KMS-11 (cell line): ENCODE measurements around the gene FAAP100.

Experiments
- H2AFZ ChIP-seq: fragments of 200-600 bp; sonication (generic); 2 replicates; pipeline ENCODE4 v1.6.1; 2016; ENCODE audit warnings: antibody characterized with exemption, mixed run types, low read depth
- H3K27ac ChIP-seq: fragments of 200-600 bp; sonication (generic); 2 replicates; pipeline ENCODE4 v1.6.1; 2016; ENCODE audit warnings: mild to moderate bottlenecking, mixed run types
- H3K27me3 ChIP-seq: fragments of 200-600 bp; sonication (generic); 2 replicates; pipeline ENCODE4 v1.6.1; 2017; ENCODE audit warnings: mild to moderate bottlenecking, low read depth, mixed run types, moderate library complexity; ENCODE audit not compliant: insufficient read depth
- H3K36me3 ChIP-seq: fragments of 200-600 bp; sonication (generic); 2 replicates; pipeline ENCODE4 v1.6.1; 2017; ENCODE audit warnings: mild to moderate bottlenecking, mixed run types; ENCODE audit not compliant: insufficient read depth
- H3K4me1 ChIP-seq: fragments of 200-600 bp; sonication (generic); 2 replicates; pipeline ENCODE4 v1.6.1; 2016; ENCODE audit warnings: mild to moderate bottlenecking, low read depth, mixed run types; ENCODE audit not compliant: poor library complexity, severe bottlenecking
- H3K4me2 ChIP-seq: fragments of 200-600 bp; sonication (generic); 2 replicates; pipeline ENCODE4 v1.7.0; 2016; ENCODE audit warnings: mild to moderate bottlenecking, mixed run types
- H3K4me3 ChIP-seq: fragments of 200-600 bp; sonication (generic); IDR thresholded peaks from 2 replicates; pipeline ENCODE4 v1.6.1; 2017; ENCODE audit warnings: low read depth, low read length, mixed read lengths; ENCODE audit not compliant: insufficient read depth
- H3K79me2 ChIP-seq: fragments of 200-600 bp; sonication (generic); 2 replicates; pipeline ENCODE4 v1.6.1; 2016; ENCODE audit warnings: low read depth, mixed run types; ENCODE audit not compliant: insufficient read depth
- H3K9ac ChIP-seq: fragments of 200-600 bp; sonication (generic); 2 replicates; pipeline ENCODE4 v1.6.1; 2016; ENCODE audit warnings: mild to moderate bottlenecking, mixed run types
- H4K20me1 ChIP-seq: fragments of 200-600 bp; sonication (generic); 2 replicates; pipeline ENCODE4 v1.6.1; 2016; ENCODE audit warnings: mild to moderate bottlenecking, mixed run types; ENCODE audit not compliant: insufficient read depth
- CTCF ChIP-seq: fragments of 200-600 bp; sonication (generic); conservative IDR thresholded peaks from 2 replicates; pipeline ENCODE4 v1.6.1; 2017; ENCODE audit warnings: low read depth, mild to moderate bottlenecking, antibody characterized with exemption, low read length, moderate library complexity, mixed read lengths

Gene FAAP100

GRCh38 chr17:81535480-81536298 is 16.5 kb downstream of the FAAP100 start:
- H2AFZ ChIP-seq: no peak overlapping the region
- H3K36me3 ChIP-seq: no peaks in the 10 kb centered on the region
- H3K79me2 ChIP-seq: no peaks in the 10 kb centered on the region
- H3K27me3 ChIP-seq: no peaks in the 10 kb centered on the region; the same call in 1 of the 2 replicates
- no peak for TF ChIP-seq CTCF
- no peak overlapping the region for H3K9ac ChIP-seq
- H3K4me3 ChIP-seq: no peak overlapping the region
- H3K4me1 ChIP-seq: no peaks in the 10 kb centered on the region
- no peaks in the 10 kb centered on the region for H4K20me1 ChIP-seq
- no peak overlapping the region for H3K27ac ChIP-seq
- H3K4me2 ChIP-seq: no peak overlapping the region

- no peak for TF ChIP-seq CTCF
Observed at GRCh38 chr17:81535007-81535328, 17.2 kb downstream of the FAAP100 start.

GRCh38 chr17:81534157-81535006 is 17.8 kb downstream of the FAAP100 start:
- Histone ChIP-seq H3K36me3 (no peaks in the 10 kb centered on the region), H3K27me3 (peaks cover 6% of the 10 kb centered on the region; the same call in 1 of the 2 replicates), H3K9ac (no peak overlapping the region), H3K79me2 (no peaks in the 10 kb centered on the region), H3K27ac (no peak overlapping the region), H4K20me1 (no peaks in the 10 kb centered on the region), H3K4me1 (no peaks in the 10 kb centered on the region), H3K4me3 (no peak overlapping the region), H3K4me2 (no peak overlapping the region), H2AFZ (no peak overlapping the region)
- TF ChIP-seq CTCF: no peak

More at GRCh38 chr17:81535007-81535328, 17.2 kb downstream of the FAAP100 start:
- H3K4me1 ChIP-seq: no peaks in the 10 kb centered on the region
- H4K20me1 ChIP-seq: no peaks in the 10 kb centered on the region
- H3K27ac ChIP-seq: no peak overlapping the region
- H3K4me3 ChIP-seq: no peak overlapping the region
- peaks cover under 1% of the 10 kb centered on the region; the same call in 1 of the 2 replicates for H3K27me3 ChIP-seq
- no peak overlapping the region for H2AFZ ChIP-seq
- H3K9ac ChIP-seq: no peak overlapping the region
- H3K36me3 ChIP-seq: no peaks in the 10 kb centered on the region
- H3K79me2 ChIP-seq: no peaks in the 10 kb centered on the region
- no peak overlapping the region for H3K4me2 ChIP-seq

GRCh38 chr17:81533339-81534141 is 18.6 kb downstream of the FAAP100 start:
- Histone ChIP-seq H3K4me2 (no peak overlapping the region), H3K9ac (no peak overlapping the region)

More at GRCh38 chr17:81533339-81534141, 18.6 kb downstream of the FAAP100 start:
- Histone ChIP-seq H3K79me2 (no peaks in the 10 kb centered on the region), H3K27me3 (peaks cover 15% of the 10 kb centered on the region; the same call in 1 of the 2 replicates), H3K4me3 (no peak overlapping the region), H2AFZ (no peak overlapping the region), H3K27ac (no peak overlapping the region), H4K20me1 (no peaks in the 10 kb centered on the region), H3K36me3 (no peaks in the 10 kb centered on the region), H3K4me1 (no peaks in the 10 kb centered on the region)
- TF ChIP-seq CTCF: no peak
